HG03159 (cell line): ENCODE results near the gene PYGO1.

Experiments used
- ATAC-seq: cut with Tn5 transposase; IDR thresholded peaks from one replicate; pipeline ENCODE4 v1.9.1; 2021; ENCODE audit warnings: mild to moderate bottlenecking, moderate library complexity; ENCODE audit not compliant: unreplicated experiment

PYGO1 gene

GRCh38 chr15:55573224-55573623 is 14.9 kb downstream of the PYGO1 start:
- ATAC-seq = no peak

DNA sequence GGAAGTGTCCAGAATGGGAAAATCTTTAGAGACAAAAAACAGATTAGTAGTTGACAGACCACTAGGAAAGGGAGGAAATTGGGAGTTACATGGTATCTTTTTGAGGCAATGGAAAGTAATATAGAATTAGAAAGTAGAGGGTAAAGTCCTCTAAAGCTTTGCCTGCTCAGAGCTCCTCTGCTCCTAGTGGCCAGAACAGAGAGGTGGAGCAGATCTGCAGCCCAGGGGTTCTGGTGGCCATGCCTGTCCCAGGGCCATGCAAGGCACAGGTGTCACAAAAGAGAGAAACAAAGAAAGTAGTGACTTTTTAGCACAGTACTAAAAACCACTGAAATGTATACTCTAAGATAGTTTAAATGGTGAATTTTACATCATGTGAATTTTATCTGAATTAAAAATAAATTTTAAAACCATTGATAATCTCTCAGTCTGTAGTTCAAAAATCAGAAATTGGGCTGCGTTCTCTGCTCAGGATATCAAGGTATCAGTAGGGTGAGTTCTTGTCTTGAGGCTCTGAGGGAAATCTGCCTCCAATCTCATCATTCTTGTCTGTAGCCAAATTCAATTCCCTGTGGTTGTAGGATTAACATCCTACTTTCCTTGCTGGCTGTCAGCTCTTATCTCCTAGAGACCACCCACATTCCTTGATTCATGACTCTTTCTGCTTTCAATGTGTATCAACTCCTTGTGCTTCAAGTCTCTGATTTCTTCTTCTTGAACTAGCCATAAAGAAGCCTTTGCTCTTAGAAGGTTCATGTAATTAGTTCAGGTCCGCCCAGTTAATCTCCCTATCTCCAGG is 23.6 kb downstream of the PYGO1 start:
- no peak for ATAC-seq

DNA sequence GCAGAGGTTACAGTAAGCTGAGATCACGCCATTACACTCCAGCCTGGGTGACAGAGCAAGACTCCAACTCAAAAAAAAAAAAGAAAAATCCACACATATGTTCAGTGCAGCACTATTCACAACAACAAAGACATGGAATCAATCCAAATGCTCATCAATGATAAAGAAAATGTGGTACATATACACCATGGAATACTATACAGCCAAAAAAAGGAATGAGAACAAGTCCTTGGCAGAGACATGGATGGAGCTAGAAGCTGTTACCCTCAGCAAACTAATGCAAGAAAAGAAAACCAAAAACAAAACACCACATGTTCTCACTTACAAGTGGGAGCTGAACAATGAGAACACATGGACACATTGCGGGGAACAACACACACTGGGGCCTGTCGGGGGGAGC is 25.5 kb downstream of the PYGO1 start:
- ATAC-seq = no peak

DNA sequence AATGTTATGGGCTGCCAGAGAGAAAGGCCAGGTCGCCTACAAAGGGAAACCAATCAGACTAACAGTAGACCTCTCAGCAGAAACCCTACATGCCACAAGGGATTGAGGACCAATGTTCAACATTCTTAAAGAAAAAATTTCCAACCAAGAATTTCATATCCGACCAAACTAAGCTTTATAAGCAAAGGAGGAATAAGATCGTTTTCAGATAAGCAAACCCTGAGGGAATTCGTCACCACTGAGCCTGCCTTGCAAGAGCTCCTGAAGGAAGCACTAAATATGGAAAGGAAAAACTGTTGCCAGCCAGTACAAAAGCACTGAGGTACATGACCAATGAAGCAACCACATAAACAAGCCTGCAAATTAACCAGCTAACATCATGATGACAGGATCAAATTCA is 33.1 kb downstream of the PYGO1 start:
- no peak for ATAC-seq

GRCh38 chr15:55552926-55553325 is 35.2 kb downstream of the PYGO1 start:
- no peak for ATAC-seq

DNA sequence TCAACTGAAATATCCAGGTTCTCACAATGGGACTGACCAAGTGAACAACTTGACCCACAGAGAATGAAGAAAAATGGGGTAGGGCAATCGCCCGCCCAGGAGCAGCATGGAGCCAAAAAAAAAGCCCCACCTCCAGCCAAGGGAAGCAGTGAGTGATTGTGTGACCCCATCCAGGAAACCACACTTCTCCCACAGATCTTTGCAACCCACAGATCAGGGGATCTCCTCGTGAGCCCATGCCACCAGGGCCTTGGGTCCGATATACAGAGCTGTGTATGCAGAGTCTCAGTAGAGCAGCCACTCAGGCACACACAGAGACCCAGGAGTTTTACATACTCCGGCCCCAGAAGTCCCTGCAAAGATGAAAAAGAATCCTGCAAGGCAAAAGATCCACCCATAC is 35.7 kb downstream of the PYGO1 start:
- no peak for ATAC-seq

DNA sequence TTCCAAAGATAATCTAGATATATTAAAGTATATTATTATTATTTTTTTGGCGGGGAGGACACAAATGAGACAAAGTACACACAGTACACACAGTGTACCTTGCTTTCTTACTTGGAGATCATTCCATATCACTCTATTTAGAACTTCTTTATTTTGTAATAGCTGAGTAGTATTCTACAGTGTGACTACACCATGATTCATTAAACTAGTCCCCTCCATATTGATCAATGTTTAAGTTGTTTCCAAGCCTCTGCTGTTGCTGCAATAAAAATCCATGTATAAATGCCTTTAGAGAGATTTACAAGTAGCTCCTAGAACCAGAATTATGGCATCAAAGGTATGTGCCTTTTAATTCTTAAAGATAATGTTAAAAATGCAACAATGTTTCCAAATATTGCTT is 38.8 kb downstream of the PYGO1 start:
- no peak for ATAC-seq

GRCh38 chr15:55546718-55547117 is 41.4 kb downstream of the PYGO1 start:
- ATAC-seq = no peak

DNA sequence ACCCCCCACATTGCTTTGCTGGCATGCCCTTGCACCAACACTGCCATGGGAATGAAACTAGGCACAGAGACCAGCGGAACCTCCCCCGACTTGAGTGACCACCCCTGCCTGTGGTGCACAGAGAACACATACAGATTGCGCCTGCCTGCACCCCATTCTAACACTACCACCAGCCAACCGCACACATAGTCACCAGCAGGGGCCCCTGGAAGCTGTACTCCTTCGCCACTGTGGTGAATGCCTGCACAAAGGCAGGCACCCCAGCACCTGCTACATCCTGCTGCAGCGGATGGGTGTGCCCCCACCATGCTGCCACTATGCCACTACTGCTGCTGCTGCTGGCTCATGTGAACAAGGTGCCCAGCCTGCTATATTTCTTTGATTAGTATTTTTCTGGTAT is 52.7 kb downstream of the PYGO1 start:
- ATAC-seq = no peak

- ATAC-seq = no peak
Measured at GRCh38 chr15:55532944-55533343, 55.2 kb downstream of the PYGO1 start.

DNA sequence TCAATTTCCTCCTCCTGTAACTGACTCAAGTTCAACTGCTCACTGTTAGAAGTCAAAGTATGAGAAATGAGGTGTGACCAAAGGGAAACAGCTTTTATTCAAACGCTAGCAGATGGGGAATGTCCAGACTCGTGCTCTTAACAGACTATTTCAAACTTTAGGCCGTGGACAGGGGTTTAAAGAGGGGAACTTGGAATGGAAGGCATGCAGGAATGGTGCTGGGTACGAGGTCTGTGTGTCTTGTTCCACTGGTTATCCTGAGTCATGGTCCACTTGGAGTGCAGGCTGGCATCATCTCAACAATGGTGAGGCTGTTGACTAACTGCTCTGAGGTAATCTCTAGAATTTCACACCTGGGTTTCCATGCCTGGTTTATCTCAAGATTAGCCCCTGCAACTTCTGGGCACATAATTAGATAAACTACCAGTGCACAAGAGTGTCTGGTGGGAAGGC is 57.3 kb downstream of the PYGO1 start:
- ATAC-seq = no peak

GRCh38 chr15:55528812-55529211 is 59.3 kb downstream of the PYGO1 start:
- no peak for ATAC-seq

GRCh38 chr15:55527150-55527549 is 61.0 kb downstream of the PYGO1 start:
- no peak for ATAC-seq

- peak; percentile 85 for ATAC-seq
Measured at GRCh38 chr15:55526559-55527036, 61.5 kb downstream of the PYGO1 start.

- no peak for ATAC-seq
Measured at GRCh38 chr15:55522742-55523450, 65.2 kb downstream of the PYGO1 start.

DNA sequence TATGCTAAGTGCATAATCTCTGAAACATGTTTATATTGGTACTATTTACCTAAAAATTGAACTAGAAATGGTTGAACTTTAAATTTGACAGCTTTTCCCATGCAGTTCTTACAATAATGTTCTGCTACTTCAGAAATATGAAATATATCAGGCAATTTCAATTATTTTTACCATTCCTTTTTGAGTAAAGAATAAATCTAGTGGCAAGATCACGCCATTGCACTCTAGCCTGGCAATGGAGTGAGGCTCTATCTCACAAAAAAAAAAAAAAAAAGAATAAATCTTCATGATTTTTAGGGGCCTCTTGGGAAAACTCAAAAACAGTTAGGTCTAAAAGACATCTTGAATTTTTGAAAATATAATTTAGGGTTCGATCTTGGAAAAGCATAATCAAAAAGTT is 69.5 kb downstream of the PYGO1 start:
- no peak for ATAC-seq

- ATAC-seq = no peak
Measured at GRCh38 chr15:55518009-55518408, 70.1 kb downstream of the PYGO1 start.

GRCh38 chr15:55515991-55516776 is 72.0 kb downstream of the PYGO1 start:
- ATAC-seq = no peak

DNA sequence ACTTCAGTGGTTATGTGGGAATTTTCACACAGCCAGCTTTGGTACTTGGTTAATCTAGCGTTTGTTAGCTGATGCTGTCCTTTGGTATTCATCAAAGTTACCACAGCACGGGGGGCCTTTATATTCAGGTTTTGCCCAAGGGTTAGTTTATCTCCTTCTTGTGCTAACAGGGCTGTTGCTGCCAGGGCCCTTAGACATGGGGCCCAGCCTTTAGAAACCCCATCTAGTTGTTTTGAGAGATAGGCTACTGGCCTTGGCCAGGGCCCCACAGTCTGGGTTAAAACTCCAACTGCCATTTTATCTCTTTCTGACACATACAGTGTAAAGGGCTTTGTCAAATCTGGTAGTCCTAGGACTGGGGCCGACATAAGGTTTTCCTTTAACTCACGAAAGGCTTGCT is 72.7 kb downstream of the PYGO1 start:
- ATAC-seq = no peak

- no peak for ATAC-seq
Measured at GRCh38 chr15:55514414-55514850, 73.7 kb downstream of the PYGO1 start.
